K562 (cell line): ENCODE measurements around the gene ALG12. TPM values are rescaled to one million over a fixed set of nuclear protein-coding genes. Genes with fewer than 3 reads are reported as not detected.

Experiments
- BACH1 ChIP-seq: fragments of 200-800 bp; sonication (Bioruptor generic); IDR thresholded peaks from 2 replicates; pipeline ENCODE4 v1.6.1; 2016; ENCODE audit warnings: missing genetic modification characterization, missing compliant biosample characterization
- BRF1 ChIP-seq: IDR thresholded peaks from 3 replicates; pipeline ENCODE4 v1.6.1; 2011; ENCODE audit warnings: borderline replicate concordance, mild to moderate bottlenecking; ENCODE audit not compliant: insufficient read length; ENCODE audit errors: extremely low read depth
- CAMTA2 ChIP-seq: fragments of 250-450 bp; sonication (Bioruptor Pico); conservative IDR thresholded peaks from 2 replicates; pipeline ENCODE4 v1.5.1; 2022
- CCNT2 ChIP-seq: IDR thresholded peaks from 2 replicates; pipeline ENCODE4 v1.6.1; 2011; ENCODE audit warnings: borderline replicate concordance, low read depth, mild to moderate bottlenecking, moderate library complexity, mixed read lengths, low read length; ENCODE audit not compliant: insufficient read length; ENCODE audit errors: extremely low read depth
- ETV6 ChIP-seq, 3 experiments: fragments of 150-350 bp in 1 of 3; sonication (generic) in 1 of 3; formaldehyde crosslinking in 1 of 3; IDR thresholded peaks; 2 replicates each; pipeline versions ENCODE4 v1.6.1 to v1.8.0; 2014 to 2022; ENCODE audit warnings: borderline replicate concordance in 2 of 3, low read depth in 2 of 3, antibody characterized with exemption in 1 of 3, low read length in 1 of 3, mild to moderate bottlenecking in 1 of 3, missing genetic modification reagents in 1 of 3
- FOS ChIP-seq: IDR thresholded peaks from 3 replicates; pipeline ENCODE4 v1.6.1; 2011; ENCODE audit not compliant: insufficient read length; ENCODE audit errors: extremely low read depth
- HDGF ChIP-seq: fragments of 450-650 bp; IDR thresholded peaks from 2 replicates; pipeline ENCODE4 v1.6.1; 2016
- HMG20B ChIP-seq: fragments of 250-450 bp; sonication (Bioruptor Pico); IDR thresholded peaks from 2 replicates; pipeline ENCODE4 v1.5.0; 2021; ENCODE audit warnings: mild to moderate bottlenecking
- NCOA2 ChIP-seq, 2 experiments: fragments of 450-650 bp; IDR thresholded peaks; 2 replicates each; pipeline ENCODE4 v1.6.1; 2018; ENCODE audit warnings: mild to moderate bottlenecking in 2 of 2, moderate library complexity in 1 of 2; ENCODE audit not compliant: partially characterized antibody in 2 of 2
- NRF1 ChIP-seq, 2 experiments: fragments of 450-650 bp; IDR thresholded peaks in 1 of 2; conservative IDR thresholded peaks in 1 of 2; 2 replicates each; pipeline ENCODE4 v1.6.1; 2014; ENCODE audit warnings: mild to moderate bottlenecking in 2 of 2
- RAD21 ChIP-seq, 2 experiments: fragments of 250-450 bp in 1 of 2; fragments of 450-650 bp in 1 of 2; sonication (Bioruptor Pico) in 1 of 2; formaldehyde crosslinking in 1 of 2; IDR thresholded peaks in 1 of 2; conservative IDR thresholded peaks in 1 of 2; 2 replicates each; pipeline versions ENCODE4 v1.4.0 to v1.8.0; 2020 to 2022; ENCODE audit warnings: mild to moderate bottlenecking in 2 of 2, moderate library complexity in 1 of 2
- SIX5 ChIP-seq, 2 experiments: IDR thresholded peaks; 2 replicates each; pipeline ENCODE4 v1.6.1; 2011; ENCODE audit warnings: low read length in 2 of 2, borderline replicate concordance in 1 of 2, low read depth in 1 of 2, mild to moderate bottlenecking in 1 of 2, moderate library complexity in 1 of 2; ENCODE audit not compliant: insufficient read depth in 1 of 2
- SMAD4 ChIP-seq: fragments of 250-450 bp; sonication (Bioruptor Pico); conservative IDR thresholded peaks from 2 replicates; pipeline ENCODE4 v1.8.0; 2021; ENCODE audit warnings: inconsistent platforms, mild to moderate bottlenecking, moderate library complexity
- SPI1 ChIP-seq: IDR thresholded peaks from 2 replicates; pipeline ENCODE4 v1.6.1; 2011; ENCODE audit warnings: low read depth, low read length, control low read depth, borderline replicate concordance
- ZBTB8A ChIP-seq: fragments of 450-650 bp; IDR thresholded peaks from 2 replicates; pipeline ENCODE4 v1.6.1; 2018; ENCODE audit warnings: mild to moderate bottlenecking, moderate library complexity; ENCODE audit not compliant: partially characterized antibody
- ZNF174 ChIP-seq: fragments of 250-450 bp; sonication (Bioruptor Pico); IDR thresholded peaks from 2 replicates; pipeline ENCODE4 v1.4.0; 2020; ENCODE audit warnings: mild to moderate bottlenecking
- polyA plus RNA-seq, 8 experiments: library from polyadenylated mRNA; depleted of rRNA in 4 of 8; stranded (reverse) in 5 of 8; unstranded in 3 of 8; fragments of >200 nt; fragmentation: Nextera tagmentation in 2 of 8; fragmentation: Illumina TruSeq in 1 of 8; extraction: Ambion mirVana in 2 of 8; extraction: Trizol in 1 of 8; gene quantifications; 2 replicates each; pipeline versions ENCODE4 v1.2.1 to v1.2.3, GENCODE V29; 2011 to 2014; ENCODE audit warnings: inconsistent platforms in 1 of 8, missing spikeins in 1 of 8
- total RNA-seq, 7 experiments: library from RNA; depleted of rRNA in 6 of 7; stranded (reverse); fragments of >200 nt in 6 of 7; fragmentation: Illumina TruSeq in 2 of 7; extraction: Trizol in 2 of 7; gene quantifications; 2 replicates each; pipeline versions ENCODE4 v1.2.1 to v1.2.3, GENCODE V29; 2011 to 2021; ENCODE audit warnings: low replicate concordance in 1 of 7
- TF ChIP-seq, protein P1 (sequence below), 2 experiments: IDR thresholded peaks; 2 replicates each; pipeline ENCODE4 v1.6.1; 2011; ENCODE audit warnings: borderline replicate concordance in 1 of 2, control low read depth in 1 of 2, low read depth in 1 of 2, low read length in 1 of 2, mild to moderate bottlenecking in 1 of 2, mixed read lengths in 1 of 2, moderate library complexity in 1 of 2; ENCODE audit not compliant: insufficient read depth in 1 of 2, insufficient read length in 1 of 2, poor library complexity in 1 of 2, severe bottlenecking in 1 of 2; ENCODE audit errors: extremely low read depth in 1 of 2
- TF ChIP-seq, protein P2 (sequence below): IDR thresholded peaks from 3 replicates; pipeline ENCODE4 v1.6.1; 2011; ENCODE audit warnings: borderline replicate concordance, mild to moderate bottlenecking; ENCODE audit not compliant: insufficient read length, insufficient read depth
- TF ChIP-seq, protein P3 (sequence below): sonication (generic); formaldehyde crosslinking; IDR thresholded peaks from 2 replicates; pipeline ENCODE4 v1.8.0; 2023; ENCODE audit warnings: mild to moderate bottlenecking, missing genetic modification reagents
- TF ChIP-seq, protein P4 (sequence below): fragments of 450-650 bp; IDR thresholded peaks from 2 replicates; pipeline ENCODE4 v1.6.1; 2016; ENCODE audit warnings: low read depth, mild to moderate bottlenecking, moderate library complexity

Gene ALG12
- total and polyA plus RNA-seq, 9 of the 15 experiments (the other 6 are each of a cell fraction or from before 2014, with no cell fraction given): 0.20 to 8.5 (median 3.4) TPM

DNA sequence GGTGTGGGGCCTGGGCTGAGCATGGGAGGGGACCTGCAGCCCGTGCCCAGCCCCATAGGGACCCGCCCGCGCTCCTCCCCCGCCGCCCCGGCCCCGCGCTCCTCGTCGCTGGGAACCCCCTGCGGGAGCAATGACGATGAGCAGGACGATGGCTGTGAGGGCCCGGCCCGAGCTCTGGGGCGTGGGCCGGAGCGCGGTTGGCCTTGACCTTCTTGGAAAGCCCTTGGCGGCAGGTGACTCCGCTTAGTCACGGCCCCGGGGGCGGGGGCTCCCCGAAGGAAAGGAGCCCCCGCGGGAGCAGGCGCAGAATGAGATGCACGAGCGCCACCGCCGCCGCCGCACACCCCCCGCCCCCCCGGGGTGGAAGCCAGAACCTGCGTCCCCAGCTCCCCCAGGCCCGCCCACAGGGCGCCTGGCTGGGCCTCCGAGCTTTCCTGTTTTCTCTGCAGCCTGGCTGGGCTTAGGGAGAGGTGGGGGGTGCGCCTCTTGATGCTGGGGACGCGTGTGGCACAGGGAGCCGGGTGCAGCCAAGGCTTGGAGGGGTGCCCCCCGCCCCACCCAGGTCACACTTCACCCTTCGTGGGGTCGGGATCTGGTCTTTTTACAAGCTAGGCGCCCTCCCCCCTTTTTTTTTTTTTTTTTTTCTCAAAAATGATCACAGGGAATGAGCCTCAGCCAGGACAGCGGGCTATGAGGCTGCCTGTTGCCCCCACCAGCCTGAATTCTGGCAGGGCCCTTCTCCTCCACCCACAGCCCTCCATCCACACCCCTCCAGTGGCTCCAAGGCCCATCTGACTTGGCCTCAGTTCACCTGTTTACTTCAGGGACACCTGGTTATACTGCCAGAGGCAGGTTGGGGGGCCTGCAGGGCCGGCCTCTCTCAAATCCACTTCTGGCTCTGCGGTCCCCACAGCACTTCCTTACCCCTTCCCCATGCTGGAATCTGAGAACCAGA is 18.1 kb upstream of the ALG12 start (continued):
- no peak for TF ChIP-seq RAD21 (CRISPR knock-in tag; conservative IDR thresholded peaks at IDR 0.05 in 1 of 2, IDR thresholded peaks at IDR 0.05 in 1 of 2)
- no peak for TF ChIP-seq BACH1
- TF ChIP-seq ZBTB8A: no peak
- no peak for TF ChIP-seq NCOA2 (IDR thresholded peaks at IDR 0.05; ENCODE audit: partially characterized antibody in 2 of 2)
- TF ChIP-seq, protein P1, sequence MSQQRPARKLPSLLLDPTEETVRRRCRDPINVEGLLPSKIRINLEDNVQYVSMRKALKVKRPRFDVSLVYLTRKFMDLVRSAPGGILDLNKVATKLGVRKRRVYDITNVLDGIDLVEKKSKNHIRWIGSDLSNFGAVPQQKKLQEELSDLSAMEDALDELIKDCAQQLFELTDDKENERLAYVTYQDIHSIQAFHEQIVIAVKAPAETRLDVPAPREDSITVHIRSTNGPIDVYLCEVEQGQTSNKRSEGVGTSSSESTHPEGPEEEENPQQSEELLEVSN (IDR thresholded peaks at IDR 0.05; ENCODE audit: borderline replicate concordance in 1 of 2, extremely low read depth in 1 of 2, insufficient read depth in 1 of 2, insufficient read length in 1 of 2, low read depth in 1 of 2, low read length in 1 of 2, poor library complexity in 1 of 2, severe bottlenecking in 1 of 2): peak in 1 of 2 experiments; percentile 36
- TF ChIP-seq, protein P2, sequence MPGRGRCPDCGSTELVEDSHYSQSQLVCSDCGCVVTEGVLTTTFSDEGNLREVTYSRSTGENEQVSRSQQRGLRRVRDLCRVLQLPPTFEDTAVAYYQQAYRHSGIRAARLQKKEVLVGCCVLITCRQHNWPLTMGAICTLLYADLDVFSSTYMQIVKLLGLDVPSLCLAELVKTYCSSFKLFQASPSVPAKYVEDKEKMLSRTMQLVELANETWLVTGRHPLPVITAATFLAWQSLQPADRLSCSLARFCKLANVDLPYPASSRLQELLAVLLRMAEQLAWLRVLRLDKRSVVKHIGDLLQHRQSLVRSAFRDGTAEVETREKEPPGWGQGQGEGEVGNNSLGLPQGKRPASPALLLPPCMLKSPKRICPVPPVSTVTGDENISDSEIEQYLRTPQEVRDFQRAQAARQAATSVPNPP: no peak
- peak; percentile 87 to 89 for TF ChIP-seq NRF1 (conservative IDR thresholded peaks at IDR 0.05 in 1 of 2, IDR thresholded peaks at IDR 0.05 in 1 of 2)
- no peak for TF ChIP-seq ZNF174 (CRISPR knock-in tag)
- TF ChIP-seq, protein P3, sequence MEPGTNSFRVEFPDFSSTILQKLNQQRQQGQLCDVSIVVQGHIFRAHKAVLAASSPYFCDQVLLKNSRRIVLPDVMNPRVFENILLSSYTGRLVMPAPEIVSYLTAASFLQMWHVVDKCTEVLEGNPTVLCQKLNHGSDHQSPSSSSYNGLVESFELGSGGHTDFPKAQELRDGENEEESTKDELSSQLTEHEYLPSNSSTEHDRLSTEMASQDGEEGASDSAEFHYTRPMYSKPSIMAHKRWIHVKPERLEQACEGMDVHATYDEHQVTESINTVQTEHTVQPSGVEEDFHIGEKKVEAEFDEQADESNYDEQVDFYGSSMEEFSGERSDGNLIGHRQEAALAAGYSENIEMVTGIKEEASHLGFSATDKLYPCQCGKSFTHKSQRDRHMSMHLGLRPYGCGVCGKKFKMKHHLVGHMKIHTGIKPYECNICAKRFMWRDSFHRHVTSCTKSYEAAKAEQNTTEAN (CRISPR knock-in tag): no peak
- peak; percentile 94 for TF ChIP-seq CCNT2
- TF ChIP-seq, protein P4, sequence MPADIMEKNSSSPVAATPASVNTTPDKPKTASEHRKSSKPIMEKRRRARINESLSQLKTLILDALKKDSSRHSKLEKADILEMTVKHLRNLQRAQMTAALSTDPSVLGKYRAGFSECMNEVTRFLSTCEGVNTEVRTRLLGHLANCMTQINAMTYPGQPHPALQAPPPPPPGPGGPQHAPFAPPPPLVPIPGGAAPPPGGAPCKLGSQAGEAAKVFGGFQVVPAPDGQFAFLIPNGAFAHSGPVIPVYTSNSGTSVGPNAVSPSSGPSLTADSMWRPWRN: peak; percentile 82
- no peak for TF ChIP-seq SIX5 (IDR thresholded peaks at IDR 0.05; ENCODE audit: borderline replicate concordance in 1 of 2, insufficient read depth in 1 of 2, low read depth in 1 of 2, low read length in 2 of 2)
- no peak for TF ChIP-seq SPI1
- no peak for TF ChIP-seq BRF1
- TF ChIP-seq CAMTA2 (CRISPR knock-in tag): no peak
- TF ChIP-seq HMG20B (CRISPR knock-in tag): no peak
- TF ChIP-seq SMAD4: peak; percentile 52
- no peak for TF ChIP-seq FOS
- no peak for TF ChIP-seq HDGF
- TF ChIP-seq ETV6 (IDR thresholded peaks at IDR 0.05; ENCODE audit: borderline replicate concordance in 1 of 2, low read depth in 2 of 2, low read length in 1 of 2): no peak
- no peak for TF ChIP-seq ETV6 (CRISPR knock-in tag; IDR thresholded peaks at IDR 0.05; ENCODE audit: borderline replicate concordance)
